GM12892 (cell line): ENCODE measurements around the gene TDRD12.

ENCODE experiments used
- DNase-seq: peaks from one replicate; pipeline ENCODE4 v3.0.0; 2011; ENCODE audit not compliant: insufficient read length
- FAIRE-seq: peaks from 2 replicates; lab custom pipeline; 2011; peaks lifted over from hg19 to GRCh38; lab: Jason Lieb, UNC
- POLR2A ChIP-seq: IDR thresholded peaks from 2 replicates; pipeline ENCODE4 v1.6.1; 2011; ENCODE audit warnings: low read depth, low read length, control low read depth
- POLR2AphosphoS5 ChIP-seq: IDR thresholded peaks from 2 replicates; pipeline ENCODE4 v1.6.1; 2011; ENCODE audit warnings: low read depth, low read length, control low read depth
- TAF1 ChIP-seq: IDR thresholded peaks from 2 replicates; pipeline ENCODE4 v1.6.1; 2011; ENCODE audit warnings: low read depth, mild to moderate bottlenecking, control low read depth, low read length, borderline replicate concordance

The TDRD12 gene

DNA sequence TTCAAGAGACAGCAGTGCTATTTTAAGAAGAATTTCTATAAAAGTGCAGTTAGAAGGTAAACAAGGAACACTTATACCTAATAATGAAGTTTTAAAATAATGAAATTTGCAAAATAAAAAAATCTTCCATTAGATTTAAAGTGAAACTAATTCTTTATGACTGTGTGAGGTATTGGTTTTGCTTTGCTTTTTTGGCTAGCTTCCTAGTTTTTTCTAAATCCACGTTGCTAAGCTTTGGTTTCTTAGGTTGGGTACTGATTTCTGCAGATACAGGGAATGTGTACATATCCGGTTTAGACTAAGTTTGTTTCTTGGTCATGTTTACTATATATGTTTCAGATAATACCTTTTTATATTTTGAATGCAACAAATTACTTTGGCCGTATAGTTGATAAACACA, 90.2 kb downstream of the TDRD12 start:
- no peak for FAIRE-seq
- TF ChIP-seq POLR2AphosphoS5 (no peak), POLR2A (no peak), TAF1 (no peak)
- DNase-seq, result no peak

DNA sequence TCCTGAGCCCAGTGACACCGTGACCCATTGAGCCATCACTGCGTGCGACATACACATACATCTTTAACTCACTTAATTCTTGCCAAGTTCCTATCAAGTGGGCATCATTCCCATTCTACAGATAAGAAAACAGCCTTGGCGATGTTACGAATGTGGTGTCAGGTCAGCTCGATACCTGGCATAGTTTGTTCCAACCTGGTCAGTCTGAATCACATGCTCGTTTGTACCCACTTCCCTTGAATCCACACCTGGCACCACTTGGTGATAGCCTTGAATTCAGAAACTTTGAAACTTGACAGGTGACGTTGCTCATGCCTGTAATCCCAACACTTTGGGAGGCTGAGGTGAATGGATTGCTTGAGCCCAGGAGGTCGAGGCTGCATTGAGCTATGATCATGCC, 90.9 kb downstream of the TDRD12 start:
- no peak for DNase-seq
- TF ChIP-seq POLR2A, result no peak
- no peak for TF ChIP-seq TAF1
- no peak for TF ChIP-seq POLR2AphosphoS5
- no peak for FAIRE-seq

DNA sequence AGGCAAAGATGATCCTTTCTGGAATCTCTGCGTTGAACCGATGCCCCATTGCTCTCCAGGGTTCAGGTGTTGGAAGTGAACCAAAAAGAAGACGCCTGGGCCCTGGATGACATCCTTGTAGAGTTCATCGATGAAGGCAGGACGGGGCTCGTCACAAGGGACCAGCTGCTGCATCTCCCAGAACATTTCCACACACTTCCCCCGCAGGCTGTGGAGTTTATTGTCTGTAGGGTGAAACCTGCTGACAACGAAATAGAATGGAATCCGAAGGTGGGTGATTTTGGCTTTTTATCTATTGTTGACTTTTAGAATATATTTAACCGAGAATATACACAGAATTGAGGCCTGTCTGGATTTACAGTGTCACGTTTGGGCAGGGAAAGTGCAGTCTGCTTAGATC, 91.6 kb downstream of the TDRD12 start:
- FAIRE-seq (no peak), DNase-seq (no peak)
- no peak for TF ChIP-seq POLR2AphosphoS5
- TF ChIP-seq TAF1, result no peak
- no peak for TF ChIP-seq POLR2A

DNA sequence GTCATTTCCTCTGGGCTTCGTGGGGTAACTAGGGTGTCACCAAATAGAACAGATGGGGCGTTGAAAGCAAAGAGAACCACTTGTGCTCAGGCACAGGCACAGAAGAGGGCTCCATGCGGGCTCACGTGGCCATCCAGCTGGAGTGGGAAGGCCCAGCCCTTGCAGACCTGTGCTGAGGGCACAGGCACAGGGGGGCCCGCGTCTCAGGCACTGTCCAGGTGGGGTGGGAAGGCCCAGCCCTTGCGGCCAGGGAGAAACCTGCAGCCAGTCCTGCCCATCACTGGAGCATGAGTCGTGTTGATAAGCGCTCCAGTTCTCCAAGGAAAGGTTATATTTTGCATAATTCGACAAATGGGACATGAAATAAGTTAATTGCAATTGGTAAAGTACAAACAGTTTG, 92.5 kb downstream of the TDRD12 start:
- DNase-seq (no peak), FAIRE-seq (no peak)
- no peak for TF ChIP-seq POLR2AphosphoS5
- TF ChIP-seq POLR2A, result no peak
- TF ChIP-seq TAF1, result no peak

DNA sequence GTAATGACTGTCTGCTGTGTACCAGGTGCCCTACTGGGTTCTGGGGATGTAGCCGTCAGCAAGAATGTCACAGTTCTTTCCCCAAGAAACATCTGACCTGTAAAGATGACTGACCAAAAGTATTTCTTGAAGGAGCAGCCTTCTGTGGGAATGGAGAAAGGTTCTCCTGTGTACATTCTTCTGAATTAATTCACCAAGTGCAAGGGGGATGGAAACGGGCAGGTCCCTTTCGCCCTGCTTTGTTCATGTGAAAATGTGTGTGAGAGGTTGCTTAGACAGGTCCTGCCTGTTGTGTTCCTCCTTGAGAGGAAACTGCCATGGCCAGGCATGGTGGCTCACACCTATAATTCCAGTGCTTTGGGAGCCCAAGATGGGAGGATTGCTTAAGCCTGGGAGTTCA, 93.0 kb downstream of the TDRD12 start:
- DNase-seq, result no peak
- no peak for TF ChIP-seq POLR2AphosphoS5
- TF ChIP-seq TAF1, result no peak
- no peak for TF ChIP-seq POLR2A
- FAIRE-seq, result no peak

DNA sequence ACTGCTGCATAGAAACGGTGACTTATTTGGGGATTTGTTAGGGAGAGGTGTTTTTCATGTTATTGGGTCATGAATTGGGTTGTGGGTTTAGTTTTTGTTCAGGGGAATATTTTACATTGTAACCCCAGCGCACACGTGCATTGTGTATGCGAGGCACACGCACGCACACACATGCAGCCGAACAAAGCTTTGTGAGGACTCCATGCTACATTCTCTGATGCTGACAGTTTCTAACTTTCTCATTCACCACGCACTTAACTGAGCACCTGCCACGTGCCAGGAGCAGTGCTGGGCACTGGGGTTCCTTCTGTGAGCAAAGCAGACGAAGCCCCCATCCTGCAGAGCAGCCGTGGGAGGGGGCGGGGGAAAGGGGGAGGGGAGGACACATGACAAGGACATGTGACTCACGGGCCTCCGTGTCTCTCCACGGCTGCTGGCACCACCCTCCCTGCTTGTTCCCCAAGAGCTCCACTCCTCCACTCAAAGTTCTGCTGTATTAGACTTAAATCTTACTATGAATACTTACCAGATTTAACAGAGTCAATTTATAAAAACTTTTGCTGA, 94.4 kb downstream of the TDRD12 start:
- FAIRE-seq, result no peak
- TF ChIP-seq TAF1, result no peak
- TF ChIP-seq POLR2AphosphoS5, result no peak
- no peak for TF ChIP-seq POLR2A
- DNase-seq, result no peak

DNA sequence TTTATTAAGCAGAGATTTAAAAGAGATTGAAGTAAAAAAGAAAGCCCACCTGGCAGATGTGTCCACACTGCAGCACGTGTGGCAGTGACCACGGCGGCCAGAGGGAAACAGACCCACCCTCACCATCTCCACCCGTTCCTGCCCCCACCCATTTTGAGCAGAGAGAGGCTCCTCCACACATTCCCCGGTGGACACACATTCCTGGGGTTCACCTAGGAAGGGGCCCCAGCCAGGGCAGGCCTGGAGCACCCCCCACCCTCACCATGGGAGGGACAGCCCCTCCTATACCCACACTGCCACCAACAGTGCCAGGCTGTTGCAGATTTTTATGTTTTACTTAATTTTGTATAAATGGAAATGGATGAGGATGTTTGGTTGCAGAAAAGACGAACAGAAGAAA, 95.1 kb downstream of the TDRD12 start:
- DNase-seq, result no peak
- TF ChIP-seq POLR2A (no peak), TAF1 (no peak), POLR2AphosphoS5 (no peak)
- no peak for FAIRE-seq

DNA sequence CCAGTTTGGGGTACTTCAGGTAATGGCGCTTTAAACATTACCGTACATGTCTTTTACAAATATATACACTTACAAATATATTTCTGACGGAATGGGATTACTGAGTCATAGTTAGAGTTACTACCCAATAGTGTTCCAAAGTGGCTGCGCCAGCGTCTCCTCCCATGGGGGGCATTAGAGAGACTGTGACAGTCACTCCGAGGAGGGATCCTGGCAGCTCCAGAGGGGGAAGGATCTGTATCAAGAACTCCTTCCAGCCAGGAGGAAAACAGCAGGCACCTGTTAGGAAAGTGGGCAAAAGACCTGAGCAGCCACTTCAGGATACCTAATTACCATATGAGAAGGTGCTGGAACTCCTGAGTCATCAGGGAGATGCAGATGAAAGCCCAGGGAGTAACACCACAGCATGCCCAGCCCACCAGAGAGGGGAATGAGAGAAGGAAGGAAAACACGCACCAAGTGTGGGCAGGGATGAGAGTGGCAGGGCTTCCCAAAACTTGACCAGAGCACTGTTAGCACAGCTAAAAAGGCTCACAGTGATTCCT, 97.1 kb downstream of the TDRD12 start:
- FAIRE-seq (no peak), DNase-seq (no peak)
- no peak for TF ChIP-seq TAF1
- no peak for TF ChIP-seq POLR2A
- TF ChIP-seq POLR2AphosphoS5, result no peak

DNA sequence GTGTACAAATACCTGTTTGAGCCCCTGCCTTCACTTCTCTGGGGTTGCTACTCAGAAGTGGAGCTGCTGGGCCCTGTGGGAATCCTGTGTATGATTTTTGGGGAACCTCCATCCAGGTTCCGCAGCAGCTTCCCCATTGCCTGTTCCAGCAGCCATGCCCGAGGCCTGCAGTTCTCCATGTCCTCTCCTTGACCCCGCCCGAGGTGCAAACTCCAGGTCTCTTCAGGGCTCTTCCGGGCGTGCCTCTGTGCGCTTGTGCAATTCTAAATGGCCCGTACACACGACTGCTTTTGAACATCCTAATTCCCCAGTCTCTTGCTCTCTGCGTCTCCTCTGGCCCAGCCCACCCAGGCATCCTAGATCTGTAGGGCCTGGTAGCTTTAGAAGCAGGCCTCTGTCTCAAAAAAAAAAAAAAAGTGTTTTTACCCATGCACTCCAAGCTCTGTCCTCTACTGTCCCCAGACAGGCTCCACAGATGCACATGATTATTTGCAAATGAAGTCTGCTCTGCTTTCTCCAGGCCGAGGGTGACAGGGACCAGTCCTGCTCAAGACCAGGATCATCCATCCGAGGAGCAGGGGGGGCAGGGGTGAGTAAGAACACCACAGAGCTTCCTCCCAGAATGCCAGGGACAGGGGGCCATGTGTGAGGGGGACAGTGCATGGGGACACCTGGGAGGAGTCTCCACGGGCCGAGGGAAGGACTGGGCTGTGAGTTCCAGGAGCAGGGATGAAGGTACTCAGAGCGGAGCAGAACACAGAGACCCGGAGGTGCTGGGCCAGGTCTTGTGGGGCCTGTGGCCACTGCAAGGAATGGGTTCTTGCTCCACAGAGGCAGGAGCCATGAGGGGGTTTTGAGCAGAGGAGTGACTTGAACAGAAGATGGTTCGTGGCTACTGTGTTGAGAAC, 98.3 kb downstream of the TDRD12 start:
- no peak for TF ChIP-seq TAF1
- TF ChIP-seq POLR2A, result no peak
- FAIRE-seq, result no peak
- DNase-seq, result no peak

DNA sequence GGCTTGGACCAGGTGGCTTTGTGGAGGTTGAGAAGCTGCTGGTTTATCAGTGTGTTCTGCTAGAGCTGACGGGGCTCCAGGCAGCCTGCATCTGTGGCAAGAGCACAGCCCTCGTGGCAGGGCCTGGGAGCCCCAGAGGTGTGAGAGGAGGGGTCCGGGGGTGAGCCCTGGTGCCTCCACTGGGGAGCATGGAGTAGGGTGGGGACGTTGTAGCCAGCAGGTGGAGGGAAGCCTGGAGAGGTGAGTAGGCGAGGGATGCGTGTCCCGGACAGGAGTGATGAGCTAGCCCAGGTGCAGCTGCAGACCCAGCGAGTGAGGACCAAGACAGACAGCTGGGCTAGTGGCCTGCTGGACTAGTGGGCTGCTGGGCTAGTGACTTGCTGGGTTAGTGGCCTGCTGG, 99.0 kb downstream of the TDRD12 start:
- no peak for DNase-seq
- no peak for FAIRE-seq
- TF ChIP-seq TAF1, result no peak
- no peak for TF ChIP-seq POLR2AphosphoS5
- TF ChIP-seq POLR2A, result no peak

DNA sequence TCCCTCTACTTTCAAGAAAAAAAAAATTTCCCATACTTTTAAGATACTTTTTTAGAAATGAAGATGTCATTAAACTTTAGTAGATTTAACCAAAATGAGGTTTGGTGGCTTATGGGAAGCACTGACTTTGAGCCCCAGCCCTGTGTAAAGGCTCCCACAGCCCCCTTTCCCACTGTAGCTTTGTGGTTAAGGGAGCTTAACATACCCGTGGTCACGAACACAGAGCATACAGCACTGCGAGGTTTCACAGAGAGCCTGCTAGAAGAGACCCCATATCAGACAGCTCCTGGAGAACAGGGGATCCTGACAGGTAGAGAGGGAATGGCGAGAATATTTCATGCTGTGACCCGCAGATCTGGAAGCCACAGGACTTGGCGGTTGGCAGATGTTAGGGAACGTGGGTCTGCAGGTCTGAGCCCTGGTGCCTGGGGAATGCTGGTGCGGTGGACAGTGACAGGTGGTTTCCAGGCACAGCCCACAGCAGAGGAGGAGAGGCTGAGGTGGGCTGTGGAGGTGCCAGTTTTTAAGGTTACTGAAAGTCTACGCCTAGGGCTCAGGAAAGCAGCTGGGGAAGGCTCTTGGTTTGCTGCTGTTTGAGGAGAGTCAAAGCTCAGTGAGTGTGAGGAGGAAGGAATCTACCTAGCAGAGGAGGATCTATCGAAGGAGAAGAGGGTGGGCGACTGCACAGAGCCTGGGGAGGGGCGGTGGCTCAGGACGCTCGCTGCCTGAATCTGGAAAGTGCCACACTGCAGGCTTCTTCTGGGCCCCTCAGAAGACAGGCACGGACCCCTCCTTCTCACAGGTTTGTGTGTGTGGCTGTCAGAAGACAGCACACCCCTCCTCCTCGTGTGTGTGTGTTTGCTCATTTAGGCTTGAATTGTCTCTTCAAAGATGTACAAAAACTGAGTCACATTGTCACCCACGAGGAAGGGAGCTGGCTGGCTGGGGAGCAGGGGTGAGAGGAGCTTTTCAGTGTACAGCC, 100.1 kb downstream of the TDRD12 start:
- FAIRE-seq, result no peak
- DNase-seq, result no peak
- TF ChIP-seq POLR2AphosphoS5, result no peak
- TF ChIP-seq TAF1, result no peak
- no peak for TF ChIP-seq POLR2A
